ENCODE measurements around the gene SH2D3C. TPM values are rescaled to one million over a fixed set of nuclear protein-coding genes. Genes with fewer than 3 reads are reported as not detected.
A peak's percentile ranks its signal among the peaks of the same experiment; 100 is the strongest.
"Not testable (repeated sequence)": the region's sequence is repeated elsewhere in the genome, so short reads cannot be mapped to it uniquely, and the experiment has no call there.

SH2D3C gene
- total RNA-seq, 2 donors from 2014 or later, result 23.9 to 29.1 TPM

GRCh38 chr9:127785023-127785932 lies 6.8 kb upstream of the SH2D3C start:
- Mint-ChIP-seq H3K9me3 (no peaks in the 10 kb centered on the region), H3K4me3 (peak overlapping the region; percentile 95), H3K27me3 (no peaks in the 10 kb centered on the region), H3K27ac (peak overlapping the region; percentile 88 to 91), H3K4me1 (ENCODE audit: low read depth in 2 of 2) (peaks cover 58 to 61% of the 10 kb centered on the region in 2 donors), H3K36me3 (peaks cover 11% of the 10 kb centered on the region)
- DNase-seq (ENCODE audit: low spot score) (peak; percentile 93), ATAC-seq (peak; percentile 65 to 77)

- peak; percentile 41 to 59 for ATAC-seq
- Mint-ChIP-seq H3K4me3 (peak overlapping the region; percentile 87), H3K4me1 (ENCODE audit: low read depth in 2 of 2) (peaks cover 57% of the 10 kb centered on the region in 2 donors), H3K9me3 (no peaks in the 10 kb centered on the region), H3K36me3 (peaks cover 8% of the 10 kb centered on the region), H3K27me3 (no peaks in the 10 kb centered on the region), H3K27ac (peak overlapping the region; percentile 88 to 91)
- DNase-seq (ENCODE audit: low spot score), result peak; percentile 91
Observed at GRCh38 chr9:127783111-127784008, 4.9 kb upstream of the SH2D3C start.

GRCh38 chr9:127781806-127782205 lies 3.3 kb upstream of the SH2D3C start:
- peak overlapping the region; percentile 88 to 91 for H3K27ac Mint-ChIP-seq
- peak overlapping the region; percentile 48 for H3K4me3 Mint-ChIP-seq
- DNase-seq (ENCODE audit: low spot score) (no peak), ATAC-seq (no peak)
- peaks cover 56 to 60% of the 10 kb centered on the region in 2 donors for H3K4me1 Mint-ChIP-seq (ENCODE audit: low read depth in 2 of 2)
- H3K9me3 Mint-ChIP-seq, result no peaks in the 10 kb centered on the region
- H3K36me3 Mint-ChIP-seq, result peaks cover 4% of the 10 kb centered on the region
- no peaks in the 10 kb centered on the region for H3K27me3 Mint-ChIP-seq

DNA sequence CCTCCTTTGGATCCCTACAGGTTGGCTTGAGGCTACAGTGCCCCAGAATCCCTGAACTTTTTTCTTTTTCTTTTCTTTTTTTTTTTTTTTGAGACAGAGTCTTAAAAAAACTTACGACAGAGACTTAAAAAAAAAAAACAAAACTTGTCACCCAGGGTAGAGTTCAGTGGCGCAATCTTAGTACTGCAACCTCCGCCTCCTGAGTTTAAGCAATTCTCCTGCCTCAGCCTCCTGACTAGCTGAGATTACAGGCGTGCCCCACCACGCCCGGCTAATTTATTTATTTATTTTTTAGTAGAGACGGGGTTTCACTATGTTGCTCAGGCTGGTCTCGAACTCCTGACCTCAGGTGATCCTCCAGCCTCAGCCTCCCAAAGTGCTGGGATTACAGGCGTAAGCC lies 2.4 kb upstream of the SH2D3C start:
- H3K27ac Mint-ChIP-seq, result peak overlapping the region; percentile 88 to 91
- H3K4me3 Mint-ChIP-seq, result peak overlapping the region; percentile 30
- ATAC-seq; DNase-seq (ENCODE audit: low spot score); H3K36me3 Mint-ChIP-seq; H3K9me3 Mint-ChIP-seq; H3K27me3 Mint-ChIP-seq: not testable (repeated sequence)
- peaks cover 59 to 63% of the 10 kb centered on the region in 2 donors for H3K4me1 Mint-ChIP-seq (ENCODE audit: low read depth in 2 of 2)

GRCh38 chr9:127780126-127780885 lies 1.8 kb upstream of the SH2D3C start:
- Mint-ChIP-seq H3K27me3 (no peaks in the 10 kb centered on the region), H3K4me3 (peak overlapping the region; percentile 98), H3K9me3 (no peaks in the 10 kb centered on the region), H3K4me1 (ENCODE audit: low read depth in 2 of 2) (peaks cover 59 to 63% of the 10 kb centered on the region in 2 donors), H3K27ac (peak overlapping the region; percentile 88 to 91), H3K36me3 (peaks cover 4% of the 10 kb centered on the region)
- no peak for ATAC-seq
- DNase-seq (ENCODE audit: low spot score), result no peak

- Mint-ChIP-seq H3K4me3 (peak overlapping the region; percentile 98), H3K27me3 (no peaks in the 10 kb centered on the region), H3K27ac (peak overlapping the region; percentile 88 to 91), H3K36me3 (peaks cover 4% of the 10 kb centered on the region), H3K9me3 (no peaks in the 10 kb centered on the region), H3K4me1 (ENCODE audit: low read depth in 2 of 2) (peaks cover 54 to 58% of the 10 kb centered on the region in 2 donors)
- peak; percentile 69 to 86 for ATAC-seq
- peak; percentile 88 for DNase-seq (ENCODE audit: low spot score)
Observed at GRCh38 chr9:127779136-127779981, 893 bp upstream of the SH2D3C start.

- H3K4me3 Mint-ChIP-seq, result peak overlapping the region; percentile 98
- DNase-seq (ENCODE audit: low spot score) (no peak), ATAC-seq (no peak)
- H3K27ac Mint-ChIP-seq, result peak overlapping the region; percentile 88 to 91
- no peaks in the 10 kb centered on the region for H3K27me3 Mint-ChIP-seq
- H3K9me3 Mint-ChIP-seq, result no peaks in the 10 kb centered on the region
- peaks cover 40 to 44% of the 10 kb centered on the region in 2 donors for H3K4me1 Mint-ChIP-seq (ENCODE audit: low read depth in 2 of 2)
- peaks cover 4% of the 10 kb centered on the region for H3K36me3 Mint-ChIP-seq
Observed at GRCh38 chr9:127777368-127777980, 992 bp downstream of the SH2D3C start.

DNA sequence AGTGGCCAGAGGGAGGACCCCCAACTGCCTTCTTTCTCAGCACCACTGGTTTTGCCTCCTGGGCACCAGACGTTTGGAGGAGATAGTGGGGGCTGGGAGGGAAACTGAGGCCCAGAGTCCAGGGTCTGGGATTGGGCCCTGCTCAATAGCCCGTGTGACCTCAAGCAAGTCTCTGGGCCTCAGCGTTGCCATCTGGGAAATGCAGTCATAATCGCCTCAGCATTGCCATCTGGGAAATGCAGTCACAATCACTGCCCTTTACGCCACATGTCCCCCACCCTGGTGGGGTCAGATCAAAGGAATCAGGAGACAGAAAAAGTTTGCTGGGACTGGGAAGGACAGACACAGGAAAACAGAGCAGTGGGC lies 1.6 kb downstream of the SH2D3C start:
- no peaks in the 10 kb centered on the region for H3K9me3 Mint-ChIP-seq
- peaks cover 4% of the 10 kb centered on the region for H3K36me3 Mint-ChIP-seq
- H3K27me3 Mint-ChIP-seq, result no peaks in the 10 kb centered on the region
- H3K27ac Mint-ChIP-seq, result peak overlapping the region; percentile 88 to 91
- ATAC-seq (no peak), DNase-seq (ENCODE audit: low spot score) (no peak)
- H3K4me1 Mint-ChIP-seq (ENCODE audit: low read depth in 2 of 2), result peaks cover 39 to 43% of the 10 kb centered on the region in 2 donors
- peak overlapping the region; percentile 98 for H3K4me3 Mint-ChIP-seq

DNA sequence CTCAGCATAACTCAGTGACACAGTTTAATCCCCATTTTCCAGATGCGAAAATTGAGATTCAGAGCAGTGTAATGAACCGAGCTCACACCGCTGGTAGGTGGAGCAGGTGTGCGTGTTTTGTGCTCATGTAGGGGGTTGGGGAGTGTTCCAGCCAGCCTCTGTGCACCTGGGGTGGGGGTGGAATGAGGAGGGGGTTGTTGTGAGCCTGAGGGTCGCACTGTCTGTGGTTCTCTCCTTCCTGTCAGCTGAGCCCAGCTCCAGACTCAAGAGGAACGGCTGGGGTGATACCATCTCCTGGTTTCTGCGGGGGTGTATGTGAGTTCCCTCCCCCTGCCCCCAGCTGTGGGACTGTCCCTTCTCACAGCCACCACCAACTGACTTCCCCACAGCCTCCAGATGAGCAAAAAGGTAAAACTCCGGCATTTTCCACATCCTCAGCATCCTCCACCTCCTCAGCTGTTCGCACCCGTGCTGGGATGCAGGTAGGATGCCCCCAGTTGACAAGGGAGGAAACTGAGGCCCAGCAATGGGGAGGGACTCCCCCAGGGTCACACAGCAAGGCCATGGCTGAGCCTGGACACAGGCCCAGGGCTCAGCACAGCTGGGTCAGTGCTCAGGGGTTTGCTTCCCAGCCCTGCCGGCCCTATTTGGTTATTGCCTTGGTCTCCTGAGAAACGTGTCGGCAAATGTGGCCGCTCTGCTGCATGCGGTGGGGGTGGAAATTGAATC lies 2.1 kb downstream of the SH2D3C start:
- H3K9me3 Mint-ChIP-seq, result no peaks in the 10 kb centered on the region

GRCh38 chr9:127773981-127774380 lies 4.5 kb downstream of the SH2D3C start:
- no peak for ATAC-seq
- DNase-seq (ENCODE audit: low spot score), result no peak
- peak overlapping the region; percentile 63 to 75 for H3K27ac Mint-ChIP-seq
- peaks cover 5% of the 10 kb centered on the region for H3K36me3 Mint-ChIP-seq
- peak overlapping the region; percentile 6 for H3K4me3 Mint-ChIP-seq
- peaks cover 43 to 49% of the 10 kb centered on the region in 2 donors for H3K4me1 Mint-ChIP-seq (ENCODE audit: low read depth in 2 of 2)
- no peaks in the 10 kb centered on the region for H3K27me3 Mint-ChIP-seq
- H3K9me3 Mint-ChIP-seq, result no peaks in the 10 kb centered on the region

More for the DNA sequence above, 2.1 kb downstream of the SH2D3C start:
- ATAC-seq, result peak; percentile 53 to 61
- H3K4me1 Mint-ChIP-seq (ENCODE audit: low read depth in 2 of 2), result peaks cover 35 to 37% of the 10 kb centered on the region in 2 donors
- no peaks in the 10 kb centered on the region for H3K27me3 Mint-ChIP-seq
- peaks cover 4% of the 10 kb centered on the region for H3K36me3 Mint-ChIP-seq
- peak overlapping the region; percentile 88 to 91 for H3K27ac Mint-ChIP-seq
- peak; percentile 83 for DNase-seq (ENCODE audit: low spot score)
- peak overlapping the region; percentile 98 for H3K4me3 Mint-ChIP-seq

DNA sequence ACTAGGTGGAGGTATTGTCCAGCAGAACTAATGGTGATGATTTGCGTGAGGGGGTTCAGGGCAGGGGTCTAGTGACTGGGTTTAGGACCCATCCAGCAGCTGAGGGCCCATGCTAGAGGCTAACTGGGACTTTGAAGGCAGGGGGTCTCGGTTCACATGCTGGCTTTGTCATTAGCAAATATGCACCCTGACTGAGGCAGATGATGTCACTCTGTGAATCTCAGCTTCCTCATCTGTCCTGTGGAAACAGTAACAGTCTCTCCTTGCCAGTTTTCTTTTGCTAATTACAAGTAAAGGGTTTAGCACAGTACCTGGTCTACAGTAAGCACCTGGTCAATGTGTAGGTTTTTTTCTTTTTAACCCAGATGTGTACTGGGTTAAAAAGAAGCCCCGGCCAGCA lies 5.2 kb downstream of the SH2D3C start:
- Mint-ChIP-seq H3K36me3 (peaks cover 9% of the 10 kb centered on the region), H3K4me3 (no peak overlapping the region)
- no peak for ATAC-seq

More for the DNA sequence above, 5.2 kb downstream of the SH2D3C start:
- Mint-ChIP-seq H3K4me1 (ENCODE audit: low read depth in 2 of 2) (peaks cover 47 to 53% of the 10 kb centered on the region in 2 donors), H3K27me3 (no peaks in the 10 kb centered on the region), H3K9me3 (no peaks in the 10 kb centered on the region), H3K27ac (peak overlapping the region in 1 of 2 donors; percentile 10)
- no peak for DNase-seq (ENCODE audit: low spot score)
